Renal cortex interstitium (tissue), 15 donors: ENCODE results near the gene TMSB10. TPM values are rescaled to one million over a fixed set of nuclear protein-coding genes. Genes with fewer than 3 reads are reported as not detected.
A peak's percentile ranks its signal among the peaks of the same experiment; 100 is the strongest.
"Not testable (repeated sequence)": the region's sequence is repeated elsewhere in the genome, so short reads cannot be mapped to it uniquely, and the experiment has no call there.

ENCODE experiments used
- DNase-seq, 11 donors: peaks; one replicate each; pipeline ENCODE4 v3.0.0-alpha.2; 2013; ENCODE audit warnings: low read depth in 9 of 11, low spot score in 4 of 11; ENCODE audit errors: extremely low read depth in 1 of 11
- long read RNA-seq, 16 experiments: transcript quantifications; one replicate each; lab custom pipeline, GENCODE V29; 2026
- polyA plus RNA-seq, 3 donors: library from polyadenylated mRNA; unstranded; fragments of 120-200 nt; gene quantifications; one replicate each; pipeline ENCODE4 v1.2.1, GENCODE V29; 2013; ENCODE audit not compliant: insufficient read length in 3 of 3

TMSB10 gene
- polyA plus RNA-seq: 1,000 to 10,000 TPM; 1,406 to 1,871 (median 1,782) TPM
- long read RNA-seq, donor 1, transcript TMSB10-201 (3 exons, 496 nt): major isoform, 1,444 of 1,543 reads
- long read RNA-seq, donor 1, partial matches to known transcripts: 62 of 1,543 reads
- long read RNA-seq, donor 1, other reads (novel, unspliced or antisense): 37 of 1,543 reads
- long read RNA-seq, donor 2, transcript TMSB10-201 (3 exons, 496 nt): major isoform, 1,680 of 1,834 reads
- long read RNA-seq, donor 2, partial matches to known transcripts: 105 of 1,834 reads
- long read RNA-seq, donor 2, other reads (novel, unspliced or antisense): 49 of 1,834 reads
- long read RNA-seq, donor 3, transcript TMSB10-201 (3 exons, 496 nt): major isoform, 2,248 of 2,460 reads
- long read RNA-seq, donor 3, partial matches to known transcripts: 118 of 2,460 reads
- long read RNA-seq, donor 3, other reads (novel, unspliced or antisense): 94 of 2,460 reads
- long read RNA-seq, donor 4, transcript TMSB10-201 (3 exons, 496 nt): major isoform, 1,139 of 1,241 reads
- long read RNA-seq, donor 4, partial matches to known transcripts: 59 of 1,241 reads
- long read RNA-seq, donor 4, other reads (novel, unspliced or antisense): 43 of 1,241 reads
- long read RNA-seq, donor 5: 0 reads
- long read RNA-seq, donor 6, transcript TMSB10-201 (3 exons, 496 nt): major isoform, 1,396 of 1,579 reads
- long read RNA-seq, donor 6, partial matches to known transcripts: 111 of 1,579 reads
- long read RNA-seq, donor 6, other reads (novel, unspliced or antisense): 72 of 1,579 reads
- long read RNA-seq, donor 7, transcript TMSB10-201 (3 exons, 496 nt): major isoform, 2,200 of 2,401 reads
- long read RNA-seq, donor 7, partial matches to known transcripts: 123 of 2,401 reads
- long read RNA-seq, donor 7, other reads (novel, unspliced or antisense): 78 of 2,401 reads
- long read RNA-seq, donor 8, transcript TMSB10-201 (3 exons, 496 nt): major isoform, 3,119 of 3,476 reads
- long read RNA-seq, donor 8, partial matches to known transcripts: 290 of 3,476 reads
- long read RNA-seq, donor 8, other reads (novel, unspliced or antisense): 67 of 3,476 reads
- long read RNA-seq, donor 9, transcript TMSB10-201 (3 exons, 496 nt): major isoform, 1,394 of 1,610 reads
- long read RNA-seq, donor 9, partial matches to known transcripts: 165 of 1,610 reads
- long read RNA-seq, donor 9, other reads (novel, unspliced or antisense): 51 of 1,610 reads
- long read RNA-seq, donor 10, transcript TMSB10-201 (3 exons, 496 nt): major isoform, 1,905 of 2,045 reads
- long read RNA-seq, donor 10, partial matches to known transcripts: 88 of 2,045 reads
- long read RNA-seq, donor 10, other reads (novel, unspliced or antisense): 52 of 2,045 reads
- long read RNA-seq, donor 11, transcript TMSB10-201 (3 exons, 496 nt): major isoform, 1,072 of 1,162 reads
- long read RNA-seq, donor 11, partial matches to known transcripts: 69 of 1,162 reads
- long read RNA-seq, donor 11, other reads (novel, unspliced or antisense): 21 of 1,162 reads
- long read RNA-seq, donor 12, transcript TMSB10-201 (3 exons, 496 nt): major isoform, 802 of 887 reads
- long read RNA-seq, donor 12, partial matches to known transcripts: 65 of 887 reads
- long read RNA-seq, donor 12, other reads (novel, unspliced or antisense): 20 of 887 reads
- long read RNA-seq, donor 13, transcript TMSB10-201 (3 exons, 496 nt): major isoform, 3,748 of 4,126 reads
- long read RNA-seq, donor 13, partial matches to known transcripts: 213 of 4,126 reads
- long read RNA-seq, donor 13, other reads (novel, unspliced or antisense): 165 of 4,126 reads
- long read RNA-seq, donor 14, transcript TMSB10-201 (3 exons, 496 nt): major isoform, 1,683 of 1,815 reads
- long read RNA-seq, donor 14, partial matches to known transcripts: 96 of 1,815 reads
- long read RNA-seq, donor 14, other reads (novel, unspliced or antisense): 36 of 1,815 reads
- long read RNA-seq, donor 15, transcript TMSB10-201 (3 exons, 496 nt): major isoform, 662 of 731 reads
- long read RNA-seq, donor 15, partial matches to known transcripts: 45 of 731 reads
- long read RNA-seq, donor 15, other reads (novel, unspliced or antisense): 24 of 731 reads
- long read RNA-seq, donor 16, transcript TMSB10-201 (3 exons, 496 nt): major isoform, 2,973 of 3,264 reads
- long read RNA-seq, donor 16, partial matches to known transcripts: 179 of 3,264 reads
- long read RNA-seq, donor 16, other reads (novel, unspliced or antisense): 112 of 3,264 reads

DNA sequence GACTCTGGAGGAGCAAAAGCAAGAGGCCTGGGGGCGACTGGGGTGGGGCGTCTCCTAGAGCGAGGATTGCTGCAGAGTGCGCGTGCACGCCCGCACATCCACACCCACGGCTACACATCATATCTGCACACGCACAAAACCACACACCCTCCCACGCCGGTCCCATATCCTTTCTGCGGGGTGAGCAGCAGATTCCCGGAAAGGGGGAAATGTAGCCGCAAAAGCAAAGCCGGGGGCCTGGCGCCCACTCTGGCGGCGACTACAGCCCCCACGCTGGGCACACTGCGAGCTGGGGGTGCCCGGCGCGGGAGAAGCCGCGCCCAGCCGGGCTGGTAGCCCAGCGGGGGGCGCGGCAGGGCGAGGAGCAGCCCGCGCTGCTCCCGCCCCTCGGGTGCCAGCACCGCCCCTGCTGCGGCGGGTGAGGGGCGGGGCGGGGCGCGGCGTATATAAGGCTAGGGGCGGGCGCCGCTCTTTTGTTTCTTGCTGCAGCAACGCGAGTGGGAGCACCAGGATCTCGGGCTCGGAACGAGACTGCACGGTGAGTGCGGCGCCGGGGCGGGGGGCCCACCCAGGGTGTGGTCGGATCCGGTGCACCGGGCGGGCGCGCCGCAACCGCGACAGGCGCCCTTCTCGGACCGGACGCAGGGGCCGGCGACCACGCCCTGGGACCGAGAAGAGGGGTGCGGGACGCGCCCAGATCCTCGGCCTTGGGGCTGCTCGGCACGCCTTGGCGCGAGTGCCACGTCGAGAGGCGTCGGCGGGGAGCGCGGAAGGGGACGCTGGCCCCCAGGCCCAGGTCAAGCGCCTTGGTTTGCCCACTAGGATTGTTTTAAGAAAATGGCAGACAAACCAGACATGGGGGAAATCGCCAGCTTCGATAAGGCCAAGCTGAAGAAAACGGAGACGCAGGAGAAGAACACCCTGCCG is at the start of gene TMSB10:
Gene TMSB10, plus strand, starts transcription at position 476 of the 927 bp plus-strand sequence.
- peak in 7 of 11 donors; percentile 50 to 83 (median 79) for DNase-seq

DNA sequence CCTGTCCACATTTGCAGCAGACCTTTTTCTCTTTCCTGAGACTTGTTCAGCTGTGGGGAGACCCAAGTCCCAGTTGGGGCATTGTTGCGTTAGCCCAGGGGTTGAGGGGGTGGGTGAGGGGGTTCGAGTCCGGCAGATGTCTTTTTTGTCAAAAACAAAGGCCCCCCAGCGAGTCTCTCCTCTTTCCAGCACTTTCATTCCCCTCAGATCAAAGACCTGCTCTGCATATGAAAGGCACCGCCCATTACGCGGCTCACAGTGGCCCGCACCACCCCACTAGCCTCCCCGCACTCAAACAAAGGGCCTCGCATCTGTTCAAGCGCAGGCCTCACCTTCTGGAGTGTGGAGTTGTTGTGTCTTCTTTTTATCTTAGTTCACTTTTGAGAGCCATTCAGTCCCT is 49.7 kb upstream of the TMSB10 start:
- DNase-seq: no peak

DNA sequence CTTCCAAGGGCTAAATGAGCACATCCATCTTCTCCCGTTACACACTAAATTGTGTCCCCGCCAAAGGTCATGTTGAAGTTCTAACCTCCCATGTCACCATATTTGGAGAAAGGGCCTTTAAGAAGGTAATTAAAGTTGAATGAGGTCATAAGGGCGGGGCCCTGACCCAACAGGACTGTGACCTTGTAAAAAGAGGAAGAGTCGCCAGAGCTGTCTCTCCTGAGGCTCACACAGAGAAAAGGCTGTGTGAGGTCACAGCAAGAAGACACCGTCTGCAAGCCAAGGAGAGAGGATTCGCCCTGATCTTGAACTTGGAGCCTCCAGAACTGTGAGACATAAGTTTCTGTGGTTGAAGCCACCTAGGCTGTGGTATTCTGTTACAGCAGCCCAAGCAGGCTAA is 48.7 kb upstream of the TMSB10 start:
- no peak for DNase-seq

DNA sequence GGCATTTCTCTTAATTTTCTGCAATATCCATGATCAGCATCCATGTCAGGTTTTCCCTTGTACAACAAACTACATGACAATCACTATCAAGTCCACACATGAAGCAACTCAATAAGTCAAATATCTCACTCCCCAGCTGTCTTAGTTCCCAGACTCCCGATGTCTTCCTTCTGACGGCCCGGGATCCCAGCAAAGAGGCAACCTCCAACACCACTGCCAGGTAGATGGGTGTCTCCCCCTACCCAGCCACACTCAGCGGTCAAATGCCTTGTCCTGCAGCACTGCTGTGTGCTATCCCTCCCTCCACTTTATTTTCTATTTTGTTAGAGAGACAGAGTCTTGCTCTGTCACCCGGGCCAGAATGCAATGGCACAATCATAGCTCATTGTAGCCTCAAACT is 47.9 kb upstream of the TMSB10 start:
- DNase-seq: no peak

DNA sequence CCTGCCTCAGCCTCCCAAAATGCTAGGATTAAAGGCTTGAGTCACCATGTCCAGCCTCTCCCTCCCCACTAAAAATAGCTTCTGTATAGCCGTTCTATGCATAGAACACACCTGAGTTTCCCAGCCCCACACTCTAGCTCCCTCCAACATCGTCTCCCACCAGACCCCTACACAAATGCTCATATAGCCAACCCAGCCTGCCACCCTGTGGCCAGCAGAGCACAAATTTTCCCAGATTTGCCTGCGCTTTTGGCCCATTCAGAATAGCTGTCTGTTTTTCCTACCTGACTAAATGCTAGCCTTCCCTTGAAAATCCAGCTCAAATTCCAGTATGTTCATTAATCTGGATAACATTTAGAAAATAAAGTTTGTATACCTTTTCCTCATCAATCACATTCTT is 47.3 kb upstream of the TMSB10 start:
- DNase-seq: no peak

DNA sequence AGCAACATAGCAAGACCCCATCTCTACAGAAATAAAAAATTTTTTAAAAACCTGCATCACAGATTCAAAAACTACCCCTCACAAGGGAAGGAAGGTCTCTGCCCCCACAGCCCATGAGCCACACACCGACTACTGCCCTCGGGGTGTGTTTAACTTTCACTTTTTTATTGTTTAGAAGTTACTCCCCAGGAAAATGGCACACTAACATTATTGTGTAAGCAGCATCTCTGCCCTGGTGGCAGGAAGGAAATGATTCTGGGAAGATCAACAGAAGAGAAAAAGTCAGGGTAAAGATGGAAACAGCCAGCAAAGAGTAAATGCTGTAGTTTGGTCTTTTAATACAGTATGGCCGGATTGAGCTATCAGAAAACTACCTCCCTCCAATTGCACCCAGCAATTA is 46.5 kb upstream of the TMSB10 start:
- no peak for DNase-seq

DNA sequence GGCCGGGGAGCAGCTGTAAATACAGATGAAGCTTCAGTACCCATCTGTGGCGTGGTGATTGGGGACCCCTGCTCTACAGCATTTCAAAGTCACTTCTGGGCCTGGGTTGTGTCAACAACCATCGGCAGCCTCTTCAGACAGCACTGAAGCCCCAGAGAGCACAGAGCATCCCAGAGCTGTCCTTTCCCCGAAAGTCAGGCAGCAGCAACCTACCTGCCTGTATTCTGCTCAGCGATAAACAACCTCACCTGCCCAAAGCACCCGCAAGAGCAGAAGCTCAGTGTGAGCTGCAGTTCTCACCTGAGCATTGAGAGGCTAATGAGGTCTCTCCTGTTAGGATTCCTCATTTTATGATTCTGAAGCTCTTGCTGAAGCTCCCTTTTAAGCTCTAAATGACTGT is 43.9 kb upstream of the TMSB10 start:
- DNase-seq: no peak

DNA sequence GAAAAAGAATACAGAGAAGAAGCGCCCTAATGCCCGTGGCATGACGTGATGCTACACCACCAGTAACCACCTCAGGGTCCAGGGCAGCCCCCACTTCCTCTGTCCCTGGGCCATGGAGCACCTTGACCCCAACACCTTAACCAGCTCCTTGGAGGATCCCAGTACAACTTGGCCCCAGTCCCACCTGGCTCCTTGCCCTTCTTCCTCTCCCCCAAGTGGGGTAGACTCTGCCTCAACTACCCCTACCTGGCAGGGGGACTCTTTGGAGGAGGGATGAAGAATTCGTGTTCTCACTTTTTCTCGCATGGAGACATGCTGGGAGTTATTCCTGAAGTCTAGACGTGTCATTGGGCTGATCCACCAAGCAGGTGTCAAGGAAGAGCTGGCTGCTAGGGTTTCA is 43.5 kb upstream of the TMSB10 start:
- no peak for DNase-seq

DNA sequence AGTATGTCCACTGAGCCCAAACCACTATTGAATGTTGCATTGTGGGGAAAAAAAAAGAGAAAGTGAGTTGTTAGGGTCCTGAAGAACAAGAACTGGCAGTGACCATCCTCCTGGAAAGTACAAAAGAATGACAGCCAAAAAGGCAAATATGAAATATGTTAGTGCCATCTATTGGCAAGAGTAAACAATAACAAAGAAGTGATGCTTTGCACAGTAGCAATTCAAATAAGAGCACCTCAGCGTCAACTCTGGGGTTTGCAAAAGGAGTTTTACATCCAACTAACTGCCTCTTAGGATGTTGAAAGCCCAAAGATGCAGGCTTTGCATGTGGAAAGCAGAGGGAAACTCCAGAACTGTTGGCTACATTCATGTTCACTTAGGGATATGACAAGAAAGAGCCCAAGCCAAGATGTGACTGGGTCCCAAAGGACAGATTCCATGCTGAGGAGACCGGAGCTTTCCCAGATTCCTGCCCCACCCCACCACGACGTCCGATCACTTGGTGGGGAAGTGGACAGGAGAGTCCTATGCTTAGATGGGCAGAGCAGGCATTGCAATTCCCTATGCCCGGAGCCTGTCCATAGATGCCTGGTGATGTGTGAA is 40.2 kb upstream of the TMSB10 start:
- no peak for DNase-seq

DNA sequence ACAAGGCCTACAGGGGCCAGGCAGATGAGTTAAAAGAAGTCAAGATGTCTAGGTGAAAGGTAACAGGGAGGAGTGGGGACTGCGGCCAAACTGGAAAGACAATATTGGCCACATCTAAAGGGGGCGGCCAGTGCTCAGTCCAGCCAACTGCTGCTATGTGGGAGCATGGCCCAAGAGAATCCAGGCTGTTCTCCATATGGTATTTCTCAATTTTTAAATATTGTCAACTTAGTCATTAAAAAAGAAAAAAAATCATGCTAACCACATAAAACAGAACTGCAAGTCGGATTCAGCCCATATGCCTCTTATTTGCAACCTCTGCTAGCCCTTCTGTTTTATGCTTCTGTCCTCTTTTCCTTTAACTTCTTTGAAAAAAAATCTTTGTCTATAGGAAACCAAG is 39.3 kb upstream of the TMSB10 start:
- DNase-seq: no peak

DNA sequence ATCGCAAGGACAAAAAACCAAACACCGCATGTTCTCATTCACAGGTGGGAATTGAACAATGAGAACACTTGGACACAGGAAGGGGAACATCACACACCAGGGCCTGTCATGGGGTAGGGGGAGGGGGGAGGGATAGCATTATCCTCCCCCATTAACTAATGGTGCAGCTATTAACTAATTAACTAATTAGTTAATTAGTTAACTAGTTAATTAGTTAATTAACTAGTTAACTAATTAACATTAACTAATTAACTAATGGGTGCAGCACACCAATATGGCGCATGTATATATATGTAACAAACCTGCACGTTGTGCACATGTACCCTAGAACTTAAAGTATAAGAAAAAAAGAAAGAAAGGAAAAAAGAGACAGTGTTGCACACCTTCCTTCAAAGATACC is 37.1 kb upstream of the TMSB10 start:
- DNase-seq: not testable (repeated sequence)

DNA sequence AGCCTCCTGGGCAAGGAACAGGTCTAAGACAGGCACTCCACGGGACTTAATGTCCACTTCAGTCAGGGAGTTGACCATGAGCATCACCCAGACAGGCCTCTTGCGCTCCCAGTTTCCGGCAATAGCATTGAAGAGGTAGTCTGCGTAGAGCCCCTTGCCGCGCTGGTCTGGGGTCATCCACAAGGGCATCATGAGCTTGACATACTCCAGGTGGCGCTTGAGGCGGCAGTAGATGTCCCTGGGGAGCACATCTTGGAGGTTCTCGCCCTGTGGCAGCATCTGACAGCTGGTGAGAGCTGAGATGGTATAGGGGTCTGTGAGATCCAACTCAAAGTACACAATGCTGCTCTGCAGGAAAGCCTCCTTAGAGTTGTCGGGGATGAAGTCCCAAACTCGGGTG is 35.1 kb upstream of the TMSB10 start:
- no peak for DNase-seq

DNA sequence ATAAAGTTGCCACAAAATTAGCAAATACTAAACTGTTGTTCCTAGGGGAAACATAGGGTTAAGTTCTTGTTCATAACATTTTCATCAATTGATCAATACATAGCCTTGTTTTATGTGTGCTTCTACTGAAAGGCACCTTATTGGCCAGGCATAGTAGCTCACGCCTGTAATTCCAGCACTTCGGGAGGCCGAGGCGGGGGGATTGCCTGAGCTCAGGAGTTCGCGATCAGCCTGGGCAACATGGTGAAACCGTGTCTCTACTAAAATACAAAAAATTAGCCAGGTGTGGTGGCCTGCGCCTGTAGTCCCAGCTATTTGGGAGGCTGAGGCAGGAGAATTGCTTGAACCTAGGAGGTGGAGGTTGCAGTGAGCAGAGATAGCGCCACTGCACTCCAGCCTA is 32.8 kb upstream of the TMSB10 start:
- not testable (repeated sequence) for DNase-seq

DNA sequence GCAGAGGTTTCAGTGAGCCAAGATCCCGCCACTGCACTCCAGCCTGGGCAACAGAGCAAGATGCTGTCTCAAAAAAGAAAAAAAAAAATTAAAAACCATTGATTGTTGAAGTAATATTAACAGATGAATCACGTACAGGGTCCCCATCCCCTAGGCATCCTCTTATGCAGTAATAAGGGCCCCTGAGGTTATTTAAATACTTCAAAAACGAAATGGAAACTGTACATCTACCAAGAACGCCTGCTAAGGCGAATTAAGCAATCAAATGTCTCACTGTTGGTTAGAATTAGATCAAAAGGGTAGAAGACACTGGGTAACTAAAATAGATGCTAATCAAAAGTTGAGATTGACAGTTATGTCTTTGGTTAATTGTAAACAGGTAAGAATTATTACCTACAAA is 32.1 kb upstream of the TMSB10 start:
- DNase-seq: no peak

DNA sequence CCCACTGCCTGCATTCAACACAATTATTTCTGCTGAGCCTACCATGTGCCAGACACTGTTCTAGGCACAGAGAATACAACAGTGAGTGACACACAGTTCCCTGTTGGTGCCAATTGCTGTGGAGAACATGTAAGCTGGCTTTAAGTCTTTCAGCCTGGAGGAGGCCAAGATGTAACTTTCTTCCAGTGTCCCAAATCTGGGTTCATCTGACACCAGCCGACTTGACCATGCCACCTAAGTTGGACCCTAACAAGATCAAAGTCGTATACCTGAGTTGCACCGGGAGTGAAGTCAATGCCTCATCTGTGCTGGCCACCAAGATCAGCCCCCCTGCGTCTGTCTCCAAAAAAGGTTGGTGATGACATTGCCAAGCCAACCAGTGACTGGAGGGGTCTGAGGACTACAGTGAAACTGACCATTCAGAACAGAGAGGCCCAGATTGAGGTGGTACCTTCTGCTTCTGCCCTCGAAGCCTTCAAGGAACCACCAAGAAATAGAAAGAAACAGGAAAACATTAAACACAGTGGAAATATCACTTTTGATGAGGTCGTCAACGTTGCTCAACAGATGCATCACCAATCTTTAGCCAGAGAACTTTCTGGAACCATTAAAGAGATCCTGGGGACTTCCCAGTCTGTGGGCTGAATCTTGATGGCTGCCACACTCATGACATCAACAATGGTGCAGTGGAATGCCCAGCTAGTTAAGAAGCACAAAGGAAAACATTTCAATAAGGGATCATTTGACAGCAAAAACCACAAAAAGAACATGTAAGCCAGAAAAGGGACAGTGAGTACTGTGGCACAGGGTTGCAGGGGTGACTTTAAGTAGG is 30.9 kb upstream of the TMSB10 start:
- no peak for DNase-seq
